ENCODE measurements around the gene TNFRSF18.
"Not testable (repeated sequence)": the region's sequence is repeated elsewhere in the genome, so short reads cannot be mapped to it uniquely, and the experiment has no call there.

TNFRSF18 gene

DNA sequence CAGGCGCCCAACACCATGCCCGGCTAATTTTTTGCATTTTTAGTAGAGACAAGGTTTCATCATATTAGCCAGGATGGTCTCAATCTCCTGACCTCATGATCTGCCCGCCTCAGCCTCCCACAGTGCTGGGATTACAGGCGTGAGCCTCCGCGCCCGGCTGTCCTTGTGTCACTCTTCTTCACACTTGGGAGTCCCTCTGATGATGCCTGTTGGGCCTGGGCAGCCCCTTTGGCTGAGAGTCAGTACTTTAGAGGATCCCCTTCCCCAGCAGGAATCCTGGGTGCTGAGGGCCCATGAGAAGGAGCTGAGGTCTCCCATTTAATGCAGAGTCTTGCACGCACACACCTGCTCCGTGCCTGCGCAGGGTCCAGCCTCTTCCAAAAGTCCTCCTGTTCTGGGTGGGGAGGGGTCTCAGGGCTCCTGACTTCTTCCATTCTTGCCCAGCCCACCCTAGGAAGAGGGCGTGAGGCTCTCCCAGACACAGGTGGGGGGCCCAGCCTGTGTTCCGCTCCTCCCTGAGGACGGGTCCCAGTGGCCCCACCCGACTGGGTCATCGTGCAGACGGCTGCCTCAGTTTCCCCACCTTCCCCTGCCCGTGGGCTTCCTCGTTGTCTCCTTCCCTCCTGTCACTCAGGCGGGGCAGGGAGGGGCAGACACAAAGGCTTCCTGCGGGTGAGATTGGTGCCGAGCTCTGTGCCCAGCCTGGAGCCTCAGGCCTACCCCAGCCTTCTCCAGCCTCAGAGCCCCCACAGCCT lies 28.8 kb downstream of the TNFRSF18 start:
- FAIRE-seq: no peak
- no peak for DNase-seq (ENCODE audit: insufficient read length, low spot score)

DNA sequence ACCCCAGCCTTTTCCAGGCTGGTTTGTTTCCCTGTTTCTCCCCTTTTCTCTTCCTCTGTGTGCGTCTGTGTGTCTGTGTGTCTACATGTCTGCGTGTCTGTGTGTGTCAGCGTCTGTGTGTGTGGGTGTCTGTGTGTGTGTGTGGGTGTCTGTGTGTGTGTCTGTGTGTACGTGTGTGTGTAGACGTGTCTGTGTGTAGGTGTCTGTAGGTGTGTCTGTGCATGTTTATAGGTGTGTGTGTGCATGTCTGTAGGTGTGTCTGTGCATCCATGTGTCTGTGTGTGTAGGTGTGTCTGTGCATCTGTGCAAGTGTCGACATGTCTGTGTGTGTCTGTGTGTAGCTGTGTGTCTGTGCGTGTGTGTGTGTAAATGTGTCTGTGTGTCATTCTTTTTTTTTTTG lies 29.5 kb downstream of the TNFRSF18 start:
- FAIRE-seq (no peak), DNase-seq (ENCODE audit: insufficient read length, low spot score) (no peak)
- TF ChIP-seq POU2F2 (IDR thresholded peaks at IDR 0.05; ENCODE audit: low read depth, low read length) (no peak), POLR2A (IDR thresholded peaks at IDR 0.05; ENCODE audit: low read depth, low read length) (no peak), SPI1 (IDR thresholded peaks at IDR 0.05; ENCODE audit: low read depth, low read length) (no peak), POLR2AphosphoS5 (IDR thresholded peaks at IDR 0.05; ENCODE audit: low read depth, low read length) (no peak), TAF1 (IDR thresholded peaks at IDR 0.05; ENCODE audit: low read depth, low read length) (no peak), PAX5 (IDR thresholded peaks at IDR 0.05; ENCODE audit: insufficient read depth, low read length, severe bottlenecking) (no peak)

More for the DNA sequence above, 28.8 kb downstream of the TNFRSF18 start:
- TF ChIP-seq POU2F2 (IDR thresholded peaks at IDR 0.05; ENCODE audit: low read depth, low read length) (no peak), TAF1 (IDR thresholded peaks at IDR 0.05; ENCODE audit: low read depth, low read length) (no peak), POLR2A (IDR thresholded peaks at IDR 0.05; ENCODE audit: low read depth, low read length) (no peak), POLR2AphosphoS5 (IDR thresholded peaks at IDR 0.05; ENCODE audit: low read depth, low read length) (no peak), PAX5 (IDR thresholded peaks at IDR 0.05; ENCODE audit: insufficient read depth, low read length, severe bottlenecking) (no peak), SPI1 (IDR thresholded peaks at IDR 0.05; ENCODE audit: low read depth, low read length) (no peak)

DNA sequence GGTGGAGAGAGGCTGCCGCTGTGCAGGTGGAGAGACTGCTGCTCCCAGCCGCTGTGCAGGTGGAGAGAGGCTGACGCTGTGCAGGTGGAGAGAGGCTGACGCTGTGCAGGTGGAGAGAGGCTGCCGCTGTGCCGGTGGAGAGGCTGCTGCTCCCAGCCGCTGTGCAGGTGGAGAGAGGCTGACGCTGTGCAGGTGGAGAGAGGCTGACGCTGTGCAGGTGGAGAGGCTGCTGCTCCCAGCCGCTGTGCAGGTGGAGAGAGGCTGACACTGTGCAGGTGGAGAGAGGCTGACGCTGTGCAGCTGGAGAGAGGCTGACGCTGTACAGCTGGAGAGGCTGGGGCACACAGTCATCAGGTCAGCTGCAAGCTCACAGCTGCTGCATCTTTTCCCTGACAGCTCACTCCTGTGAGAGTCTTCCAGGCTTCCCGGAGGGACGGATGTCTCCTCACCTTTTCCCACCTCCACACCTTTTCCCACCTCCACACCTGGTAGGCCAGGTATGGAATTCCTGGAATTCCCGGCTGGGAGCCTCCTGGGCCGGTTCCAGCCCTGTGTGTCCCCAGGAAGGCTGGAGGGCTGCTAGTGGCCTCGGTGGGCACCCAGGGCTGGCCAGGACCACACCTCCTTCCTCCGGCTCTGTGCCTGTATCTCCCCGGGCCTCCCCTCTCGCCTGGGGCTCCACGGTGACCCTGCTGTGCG lies 30.2 kb downstream of the TNFRSF18 start:
- FAIRE-seq; DNase-seq (ENCODE audit: insufficient read length, low spot score): not testable (repeated sequence)

DNA sequence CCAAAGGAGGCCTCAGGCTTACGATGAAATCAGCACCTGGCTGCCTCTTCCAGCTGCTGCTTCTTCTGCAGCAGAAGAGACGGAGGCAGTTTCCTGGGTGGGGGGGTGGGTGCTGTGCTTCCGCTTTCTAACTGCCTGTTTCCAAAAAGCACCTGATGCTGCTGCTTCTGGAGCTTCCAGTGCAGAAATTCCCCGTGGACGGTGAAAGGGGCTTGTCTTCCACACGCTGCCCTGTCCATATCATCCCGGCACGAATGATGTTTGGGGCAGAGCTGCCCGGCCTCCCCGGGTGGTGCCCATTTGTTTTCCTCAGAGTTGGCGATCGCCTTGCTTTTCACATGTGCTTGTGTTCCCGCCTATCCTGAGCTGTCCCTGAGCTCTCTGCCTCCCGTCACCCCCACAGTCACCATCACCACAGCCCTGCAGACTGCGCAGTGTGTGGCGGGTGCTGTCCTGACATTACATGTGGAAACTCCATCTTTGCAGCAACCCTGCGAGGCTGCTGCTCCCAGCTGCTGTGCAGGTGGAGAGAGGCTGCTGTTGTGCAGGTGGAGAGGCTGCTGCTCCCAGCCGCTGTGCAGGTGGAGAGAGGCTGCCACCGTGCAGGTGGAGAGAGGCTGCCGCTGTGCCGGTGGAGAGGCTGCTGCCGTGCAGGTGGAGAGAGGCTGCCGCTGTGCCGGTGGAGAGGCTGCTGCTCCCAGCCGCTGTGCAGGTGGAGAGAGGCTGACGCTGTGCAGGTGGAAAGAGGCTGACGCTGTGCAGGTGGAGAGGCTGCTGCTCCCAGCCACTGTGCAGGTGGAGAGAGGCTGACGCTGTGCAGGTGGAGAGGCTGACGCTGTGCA lies 30.9 kb downstream of the TNFRSF18 start:
- TF ChIP-seq POLR2A (IDR thresholded peaks at IDR 0.05; ENCODE audit: low read depth, low read length) (no peak), PAX5 (IDR thresholded peaks at IDR 0.05; ENCODE audit: insufficient read depth, low read length, severe bottlenecking) (no peak), POU2F2 (IDR thresholded peaks at IDR 0.05; ENCODE audit: low read depth, low read length) (no peak), TAF1 (IDR thresholded peaks at IDR 0.05; ENCODE audit: low read depth, low read length) (no peak), SPI1 (IDR thresholded peaks at IDR 0.05; ENCODE audit: low read depth, low read length) (no peak), POLR2AphosphoS5 (IDR thresholded peaks at IDR 0.05; ENCODE audit: low read depth, low read length) (no peak)
- FAIRE-seq (no peak), DNase-seq (ENCODE audit: insufficient read length, low spot score) (no peak)

DNA sequence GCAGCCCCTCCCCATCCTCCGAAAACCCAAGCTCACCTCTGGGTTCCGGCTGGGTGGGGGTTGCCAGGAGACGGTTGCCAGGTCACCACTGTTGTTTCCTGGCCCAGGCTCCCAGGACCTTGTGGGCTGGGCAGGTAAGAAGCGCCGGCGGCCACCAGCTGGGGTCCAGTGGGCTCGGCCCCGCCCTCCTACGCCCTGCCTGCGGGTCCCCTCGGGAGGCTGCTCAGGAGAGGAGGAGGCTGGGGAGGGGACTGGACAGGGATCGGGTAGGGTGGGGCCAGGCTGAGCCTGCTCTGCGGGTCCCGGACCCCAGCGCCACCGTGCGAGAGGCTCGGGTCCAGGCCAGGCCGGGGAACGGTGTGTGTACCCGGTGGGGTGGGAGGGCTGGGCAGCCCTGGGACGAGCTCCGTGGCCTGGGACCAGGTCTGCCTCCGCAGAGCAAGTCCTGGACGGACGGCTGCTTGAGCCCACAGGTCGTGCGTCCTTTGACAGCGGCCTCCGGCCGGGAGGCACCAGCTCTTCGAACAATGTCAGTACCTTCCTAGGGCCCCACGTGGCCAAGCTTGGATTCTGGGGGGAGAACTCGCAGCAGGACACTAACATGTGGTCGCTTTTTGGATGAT lies 32.5 kb downstream of the TNFRSF18 start, which contains the start of gene TTLL10:
TTLL10 (plus strand) TSS at position 88 of the 623 bp plus-strand sequence. CDS start 5,336 bp downstream, outside the sequence.
- FAIRE-seq (no peak), DNase-seq (ENCODE audit: insufficient read length, low spot score) (no peak)
- TF ChIP-seq POU2F2 (IDR thresholded peaks at IDR 0.05; ENCODE audit: low read depth, low read length) (no peak), POLR2AphosphoS5 (IDR thresholded peaks at IDR 0.05; ENCODE audit: low read depth, low read length) (no peak), PAX5 (IDR thresholded peaks at IDR 0.05; ENCODE audit: insufficient read depth, low read length, severe bottlenecking) (no peak), POLR2A (IDR thresholded peaks at IDR 0.05; ENCODE audit: low read depth, low read length) (no peak), SPI1 (IDR thresholded peaks at IDR 0.05; ENCODE audit: low read depth, low read length) (no peak), TAF1 (IDR thresholded peaks at IDR 0.05; ENCODE audit: low read depth, low read length) (no peak)

DNA sequence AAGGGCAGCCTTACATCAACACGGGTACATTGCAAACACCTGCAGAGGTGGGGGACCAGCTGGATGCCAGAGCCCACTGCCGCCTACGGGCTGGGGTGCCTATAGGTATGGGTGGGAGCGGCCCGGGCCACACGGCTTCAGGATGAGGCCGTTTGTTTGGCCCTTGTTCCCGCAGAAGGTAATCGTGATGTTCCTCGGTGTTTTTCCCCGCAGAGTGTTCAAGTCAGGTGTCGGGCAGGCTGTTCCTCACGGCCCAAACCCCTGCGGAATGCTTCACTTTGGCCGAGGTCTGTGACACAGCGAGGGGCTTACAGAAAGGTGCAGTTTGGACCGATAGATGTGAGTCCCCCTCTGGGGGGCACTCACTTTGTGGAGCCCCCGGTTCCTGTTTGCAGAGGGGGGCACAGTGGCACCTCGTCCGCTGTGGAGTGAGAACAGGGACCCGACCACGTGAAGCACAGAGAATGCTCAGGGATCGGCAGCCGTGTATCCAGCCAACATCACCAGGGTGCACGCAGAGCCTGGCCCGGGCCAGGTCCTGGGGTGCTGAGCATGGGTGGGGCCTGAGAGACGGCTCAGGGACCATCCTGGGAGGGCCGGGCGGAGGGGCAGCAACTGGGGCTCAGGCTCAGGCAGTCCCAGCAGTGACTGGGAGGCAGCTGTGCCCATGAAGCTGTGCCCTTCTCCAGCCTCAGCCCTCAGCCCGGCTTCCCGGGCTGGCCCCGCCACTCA lies 33.2 kb downstream of the TNFRSF18 start:
- TF ChIP-seq SPI1 (IDR thresholded peaks at IDR 0.05; ENCODE audit: low read depth, low read length): no peak
- TF ChIP-seq PAX5 (IDR thresholded peaks at IDR 0.05; ENCODE audit: insufficient read depth, low read length, severe bottlenecking): no peak
- no peak for TF ChIP-seq POLR2A (IDR thresholded peaks at IDR 0.05; ENCODE audit: low read depth, low read length)
- no peak for TF ChIP-seq TAF1 (IDR thresholded peaks at IDR 0.05; ENCODE audit: low read depth, low read length)
- no peak for TF ChIP-seq POU2F2 (IDR thresholded peaks at IDR 0.05; ENCODE audit: low read depth, low read length)
- TF ChIP-seq POLR2AphosphoS5 (IDR thresholded peaks at IDR 0.05; ENCODE audit: low read depth, low read length): no peak
- FAIRE-seq (no peak), DNase-seq (ENCODE audit: insufficient read length, low spot score) (no peak)

DNA sequence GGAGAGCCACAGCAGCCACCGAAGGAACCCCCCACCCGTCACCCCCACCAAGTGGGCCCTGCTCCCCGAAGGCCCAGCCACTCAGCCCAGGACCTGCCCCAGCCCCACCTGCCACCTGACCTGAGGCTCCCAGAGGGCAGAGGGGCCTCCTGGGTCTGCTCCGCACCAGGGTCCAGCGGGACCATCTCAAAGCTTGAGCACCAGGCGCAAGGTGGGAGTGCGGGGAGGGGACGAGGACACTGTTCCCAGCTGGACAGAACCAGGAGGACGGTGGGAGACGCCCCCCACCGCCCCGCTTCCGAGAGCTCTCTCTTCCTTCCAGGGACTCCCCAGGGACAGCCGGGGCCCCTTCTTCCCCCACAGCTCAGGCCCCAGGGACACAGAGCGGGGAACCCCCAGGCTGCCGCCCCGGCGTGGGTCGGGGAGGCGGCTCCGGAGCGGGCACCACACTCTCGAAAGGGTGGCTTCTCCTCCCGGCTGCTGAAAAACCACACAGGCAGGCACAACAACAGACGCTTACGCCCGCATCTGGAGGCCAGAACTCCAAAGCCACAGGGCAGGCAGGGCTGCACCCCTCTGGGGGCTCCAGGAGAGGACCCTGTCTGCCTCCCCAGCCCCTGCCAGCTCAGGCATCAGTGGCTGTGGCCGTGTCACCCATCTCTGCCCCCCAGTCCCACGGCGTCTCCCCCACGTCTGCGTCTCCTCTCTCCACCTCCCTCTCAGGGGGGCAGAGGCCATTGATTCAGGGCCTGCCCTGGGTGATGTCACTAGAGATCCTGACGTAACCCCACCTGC lies 34.6 kb downstream of the TNFRSF18 start:
- DNase-seq (ENCODE audit: insufficient read length, low spot score): no peak
- no peak for FAIRE-seq
- no peak for TF ChIP-seq PAX5 (IDR thresholded peaks at IDR 0.05; ENCODE audit: insufficient read depth, low read length, severe bottlenecking)
- TF ChIP-seq POLR2A (IDR thresholded peaks at IDR 0.05; ENCODE audit: low read depth, low read length): no peak
- no peak for TF ChIP-seq POU2F2 (IDR thresholded peaks at IDR 0.05; ENCODE audit: low read depth, low read length)
- TF ChIP-seq TAF1 (IDR thresholded peaks at IDR 0.05; ENCODE audit: low read depth, low read length): no peak
- no peak for TF ChIP-seq POLR2AphosphoS5 (IDR thresholded peaks at IDR 0.05; ENCODE audit: low read depth, low read length)
- no peak for TF ChIP-seq SPI1 (IDR thresholded peaks at IDR 0.05; ENCODE audit: low read depth, low read length)

DNA sequence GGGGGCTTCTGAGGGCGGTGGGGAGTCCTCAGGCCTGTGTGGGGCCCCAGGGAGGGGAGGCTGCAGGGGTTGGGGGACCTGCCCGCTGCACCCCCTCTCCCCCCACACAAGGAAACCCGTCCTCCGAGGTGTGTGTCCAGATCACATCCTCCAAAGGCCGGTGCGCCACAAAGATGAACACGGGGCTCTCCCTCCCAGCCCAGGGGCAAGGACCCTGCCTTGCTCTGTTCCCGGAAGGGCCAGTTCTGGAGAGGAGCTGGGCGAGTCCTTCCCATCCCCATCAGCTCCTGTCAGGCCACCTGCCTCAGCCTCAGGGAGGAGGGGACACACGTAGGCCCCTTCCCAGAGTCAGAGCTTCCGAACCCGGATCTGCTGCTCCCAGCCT lies 35.2 kb downstream of the TNFRSF18 start:
- TF ChIP-seq TAF1 (IDR thresholded peaks at IDR 0.05; ENCODE audit: low read depth, low read length): no peak
- no peak for TF ChIP-seq PAX5 (IDR thresholded peaks at IDR 0.05; ENCODE audit: insufficient read depth, low read length, severe bottlenecking)
- no peak for TF ChIP-seq POU2F2 (IDR thresholded peaks at IDR 0.05; ENCODE audit: low read depth, low read length)
- TF ChIP-seq POLR2A (IDR thresholded peaks at IDR 0.05; ENCODE audit: low read depth, low read length): no peak
- TF ChIP-seq POLR2AphosphoS5 (IDR thresholded peaks at IDR 0.05; ENCODE audit: low read depth, low read length): no peak
- no peak for TF ChIP-seq SPI1 (IDR thresholded peaks at IDR 0.05; ENCODE audit: low read depth, low read length)
- DNase-seq (ENCODE audit: insufficient read length, low spot score): no peak
- FAIRE-seq: no peak

Data from GM12891 (cell line).